Fibroblast of the aortic adventitia (primary cell): ENCODE results near the gene LCORL. TPM values are rescaled to one million over a fixed set of nuclear protein-coding genes. Genes with fewer than 3 reads are reported as not detected.

Experiments used
- DNase-seq: peaks from one replicate; pipeline ENCODE4 v3.0.0-alpha.2; 2010; ENCODE audit warnings: low read depth
- H3K4me3 ChIP-seq: 2 replicates; pipeline ENCODE4 v1.5.1; 2011; ENCODE audit warnings: low read depth, mild to moderate bottlenecking, control low read depth, low read length, moderate library complexity
- CTCF ChIP-seq: IDR thresholded peaks from 2 replicates; pipeline ENCODE4 v1.5.1; 2011; ENCODE audit warnings: mild to moderate bottlenecking, low read length, control low read depth, inconsistent platforms; ENCODE audit not compliant: insufficient read depth
- total RNA-seq: library from RNA; depleted of rRNA; stranded (reverse); fragments of >200 nt; gene quantifications from 2 replicates; pipeline ENCODE4 v1.2.3, GENCODE V29; 2012; ENCODE audit warnings: low replicate concordance

Gene LCORL
- 6.7 and 11.0 TPM in 2 replicates for total RNA-seq

GRCh38 chr4:18021720-18022571, at the start of gene LCORL:
LCORL (minus strand) TSS chr4:18021755; CDS start chr4:18021751, 4 bp downstream.
- peak; percentile 93 for DNase-seq
- no peak for TF ChIP-seq CTCF
- peak within 1 kb of the TSS; percentile 95 for H3K4me3 ChIP-seq

DNA sequence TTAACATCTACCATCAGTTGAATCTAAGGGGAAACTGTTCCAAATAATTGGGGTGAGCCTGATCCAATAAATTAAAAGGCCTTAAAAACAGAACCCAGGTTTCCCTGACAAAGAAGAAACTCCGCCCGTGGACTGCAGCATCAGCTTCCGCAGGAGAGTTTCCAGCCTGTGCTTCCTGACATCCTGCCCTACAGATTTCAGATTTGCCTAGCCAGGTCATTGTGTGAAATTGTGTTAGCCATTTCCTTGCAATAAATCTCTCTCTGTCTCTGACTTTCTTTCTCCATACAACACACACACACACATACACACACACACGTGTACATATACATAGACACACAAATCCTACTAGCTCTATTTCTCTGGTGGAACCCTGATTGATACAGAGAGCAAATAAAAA, 48.3 kb upstream of the LCORL start:
- TF ChIP-seq CTCF = no peak
- DNase-seq = no peak

GRCh38 chr4:18067031-18067430, 45.5 kb upstream of the LCORL start:
- TF ChIP-seq CTCF = no peak
- no peak for DNase-seq
- H3K4me3 ChIP-seq = no peak overlapping the region

More for the DNA sequence above, 48.3 kb upstream of the LCORL start:
- H3K4me3 ChIP-seq = no peak overlapping the region

DNA sequence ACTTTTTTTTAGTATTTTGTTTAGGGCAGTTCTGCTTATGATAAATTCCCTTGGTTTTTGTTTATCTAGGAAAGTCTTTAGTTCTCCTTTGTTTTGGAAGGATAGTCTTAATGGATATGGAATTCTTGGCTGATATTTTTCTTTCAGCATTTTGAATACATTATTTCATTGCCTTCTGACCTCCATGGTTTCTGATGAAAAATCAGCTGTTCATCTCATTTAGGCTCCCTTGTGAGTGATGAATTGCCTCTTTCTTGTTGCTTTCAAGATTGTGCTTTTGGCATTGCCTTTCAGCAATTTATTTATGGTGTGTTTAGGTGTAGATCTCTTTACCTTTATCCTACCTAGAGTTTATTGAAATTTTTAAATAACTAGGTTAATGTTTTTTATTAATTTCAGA, 41.5 kb upstream of the LCORL start:
- no peak for TF ChIP-seq CTCF
- no peak for DNase-seq

GRCh38 chr4:18057821-18058533, 36.4 kb upstream of the LCORL start:
- DNase-seq = no peak
- no peak overlapping the region for H3K4me3 ChIP-seq
- no peak for TF ChIP-seq CTCF

More for the DNA sequence above, 41.5 kb upstream of the LCORL start:
- no peak overlapping the region for H3K4me3 ChIP-seq

- TF ChIP-seq CTCF = no peak
- DNase-seq = no peak
Observed at GRCh38 chr4:18056030-18056429, 34.5 kb upstream of the LCORL start.

More at GRCh38 chr4:18056030-18056429, 34.5 kb upstream of the LCORL start:
- H3K4me3 ChIP-seq = no peak overlapping the region
